Activated CD8-positive, alpha-beta T cell treated with anti-CD3 and anti-CD28 coated beads, Interleukin-2, amount 10 ng/mL, durations not matched to agents 7 days and 5 days (primary cell): ENCODE results near the gene ST14. TPM values are rescaled to one million over a fixed set of nuclear protein-coding genes. Genes with fewer than 3 reads are reported as not detected.
"Not testable (repeated sequence)": the region's sequence is repeated elsewhere in the genome, so short reads cannot be mapped to it uniquely, and the experiment has no call there.

Experiments
- ATAC-seq: fragments of 150-1000 bp; cut with Tn5 transposase; one replicate; pipeline ENCODE4 v1.10.0; 2021; ENCODE audit warnings: moderate library complexity
- CTCF ChIA-PET: fragments of 350-600 bp; sonication (Branson Sonifier 250); formaldehyde crosslinking; loops from one replicate; lab custom pipeline; 2021; ENCODE audit warnings: antibody characterized with exemption; lab: Charles Lee
- POLR2A ChIA-PET: fragments of 350-600 bp; sonication (Branson Sonifier 250); formaldehyde crosslinking; loops from one replicate; lab custom pipeline; 2021; ENCODE audit warnings: antibody characterized with exemption; lab: Charles Lee
- DNase-seq: peaks from one replicate; pipeline ENCODE4 v3.0.0-alpha.2; 2020
- H3K27ac Mint-ChIP-seq: one replicate; pipeline ENCODE4 v1.8.0; 2021; ENCODE audit warnings: mild to moderate bottlenecking, mixed read lengths
- H3K27me3 Mint-ChIP-seq: one replicate; pipeline ENCODE4 v1.8.0; 2021; ENCODE audit warnings: low read depth, mixed read lengths
- H3K36me3 Mint-ChIP-seq: one replicate; pipeline ENCODE4 v1.8.0; 2021; ENCODE audit warnings: low read depth, mixed read lengths
- H3K4me1 Mint-ChIP-seq: one replicate; pipeline ENCODE4 v1.8.0; 2021; ENCODE audit warnings: low read depth, mixed read lengths
- H3K4me3 Mint-ChIP-seq: one replicate; pipeline ENCODE4 v1.8.0; 2021; ENCODE audit warnings: mild to moderate bottlenecking, mixed read lengths
- H3K9me3 Mint-ChIP-seq: one replicate; pipeline ENCODE4 v1.8.0; 2022; ENCODE audit warnings: mixed read lengths; ENCODE audit not compliant: insufficient read depth
- total RNA-seq, 2 experiments: library from RNA; stranded (reverse); gene quantifications; one replicate each; pipeline ENCODE4 v1.2.3, GENCODE V29; 2021

The ST14 gene
- total RNA-seq, 2 experiments from 2014 or later: not detected

DNA sequence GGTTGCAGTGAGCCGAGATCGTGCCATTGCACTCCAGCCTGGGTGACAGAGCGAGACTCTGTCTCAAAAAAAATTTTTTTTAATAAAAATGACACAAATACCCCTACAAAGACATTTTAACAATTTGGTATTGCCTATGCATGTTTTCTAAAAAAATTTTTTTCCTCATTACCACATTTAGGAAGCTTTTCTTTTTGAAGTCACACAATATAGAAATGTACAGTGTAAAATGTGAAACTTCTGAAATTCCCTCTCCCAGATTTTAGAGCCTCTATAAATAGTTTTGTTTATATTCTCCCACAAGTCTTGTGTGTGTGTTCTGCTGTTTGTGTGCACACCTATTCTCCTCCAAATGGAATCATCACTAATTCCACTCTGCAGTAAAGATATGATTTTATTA is 7.6 kb downstream of the ST14 start:
- ATAC-seq: no peak
- peaks cover 32% of the 10 kb centered on the region for H3K27me3 Mint-ChIP-seq
- CTCF ChIA-PET: no interaction called here
- H3K4me3 Mint-ChIP-seq: no peak overlapping the region
- DNase-seq: no peak
- no peaks in the 10 kb centered on the region for H3K9me3 Mint-ChIP-seq
- no peaks in the 10 kb centered on the region for H3K4me1 Mint-ChIP-seq
- H3K36me3 Mint-ChIP-seq: no peaks in the 10 kb centered on the region
- H3K27ac Mint-ChIP-seq: no peak overlapping the region
- POLR2A ChIA-PET: no interaction called here

GRCh38 chr11:130168105-130168504 is 8.5 kb downstream of the ST14 start:
- ATAC-seq (no peak), DNase-seq (no peak)
- peaks cover 26% of the 10 kb centered on the region for H3K27me3 Mint-ChIP-seq
- no peaks in the 10 kb centered on the region for H3K36me3 Mint-ChIP-seq
- H3K4me3 Mint-ChIP-seq: no peak overlapping the region
- H3K27ac Mint-ChIP-seq: no peak overlapping the region
- H3K4me1 Mint-ChIP-seq: no peaks in the 10 kb centered on the region
- H3K9me3 Mint-ChIP-seq: no peaks in the 10 kb centered on the region
- CTCF ChIA-PET: no interaction called here
- POLR2A ChIA-PET: no interaction called here

DNA sequence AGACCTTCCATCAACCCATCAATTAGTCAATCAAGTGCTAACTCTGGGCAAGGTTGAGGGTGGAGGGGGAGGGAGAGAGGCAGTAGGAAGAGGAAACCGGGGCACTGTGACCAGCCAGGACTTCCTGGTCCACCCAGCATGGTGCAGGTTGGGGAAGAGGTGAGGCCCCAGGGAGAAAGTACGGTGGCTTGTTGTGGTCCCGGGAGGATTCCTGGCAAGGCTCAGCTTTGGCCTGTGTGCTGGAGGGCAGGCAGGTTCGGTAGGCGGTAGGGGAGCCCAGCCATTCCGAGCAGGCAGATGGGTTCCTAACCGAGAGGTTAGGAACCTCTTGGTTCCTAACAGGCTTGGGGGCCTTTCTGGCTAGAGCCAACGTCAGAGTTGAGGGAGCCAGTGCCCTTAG is 10.8 kb downstream of the ST14 start:
- POLR2A ChIA-PET: no interaction called here
- Mint-ChIP-seq H3K9me3 (no peaks in the 10 kb centered on the region), H3K4me1 (no peaks in the 10 kb centered on the region), H3K4me3 (no peak overlapping the region), H3K27me3 (peaks cover 23% of the 10 kb centered on the region), H3K27ac (no peak overlapping the region), H3K36me3 (no peaks in the 10 kb centered on the region)
- no peak for ATAC-seq
- CTCF ChIA-PET: no interaction called here
- DNase-seq: no peak

DNA sequence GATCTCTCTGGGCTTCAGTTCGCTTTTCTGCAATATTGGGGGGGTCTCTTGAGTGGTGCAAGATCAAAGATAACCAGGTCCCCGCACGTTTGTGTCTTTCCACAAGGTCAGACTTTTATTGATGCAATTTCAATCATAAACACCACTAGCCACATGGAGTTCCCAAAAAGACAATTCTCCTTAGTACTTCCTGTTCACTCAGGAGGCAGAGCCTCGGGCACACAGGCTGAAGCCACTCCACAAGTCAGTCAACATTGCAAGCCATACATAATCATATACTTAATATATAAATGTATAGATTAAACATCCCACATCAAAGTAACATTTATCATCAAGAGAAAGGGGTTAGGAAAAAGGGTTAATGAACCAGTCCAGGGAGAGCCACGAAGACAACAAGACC is 12.0 kb downstream of the ST14 start:
- no peak for DNase-seq
- ATAC-seq: no peak
- ChIA-PET CTCF (no interaction called here), POLR2A (no interaction called here)
- Mint-ChIP-seq H3K9me3 (no peaks in the 10 kb centered on the region), H3K4me1 (no peaks in the 10 kb centered on the region), H3K4me3 (no peak overlapping the region), H3K27me3 (peaks cover 18% of the 10 kb centered on the region), H3K36me3 (no peaks in the 10 kb centered on the region), H3K27ac (no peak overlapping the region)

GRCh38 chr11:130172001-130172400 is 12.4 kb downstream of the ST14 start:
- CTCF ChIA-PET, POLR2A ChIA-PET, H3K27ac Mint-ChIP-seq, DNase-seq, H3K4me3 Mint-ChIP-seq, H3K36me3 Mint-ChIP-seq, H3K9me3 Mint-ChIP-seq, ATAC-seq, H3K4me1 Mint-ChIP-seq: not testable (repeated sequence)
- H3K27me3 Mint-ChIP-seq: peaks cover 17% of the 10 kb centered on the region

DNA sequence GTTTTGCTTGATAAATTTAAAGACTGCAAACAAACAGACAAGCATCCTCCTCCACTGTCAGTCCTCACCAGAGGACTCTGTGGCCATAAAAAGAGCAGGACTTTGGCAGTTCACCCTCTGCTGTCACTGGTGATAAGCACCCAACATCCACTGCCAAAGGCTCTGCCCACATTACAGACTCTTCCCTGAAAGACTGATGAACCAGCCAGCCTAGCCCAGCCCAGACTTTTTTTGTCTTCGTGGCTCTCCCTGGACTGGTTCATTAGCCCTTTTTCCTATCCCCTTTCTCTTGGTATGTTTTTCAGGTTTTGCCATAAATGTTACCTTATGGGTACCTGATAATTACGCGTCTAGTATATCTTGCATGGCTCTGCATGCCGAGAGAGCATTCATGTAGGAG is 15.1 kb downstream of the ST14 start:
- Mint-ChIP-seq H3K27ac (no peak overlapping the region), H3K4me3 (no peak overlapping the region), H3K4me1 (no peaks in the 10 kb centered on the region), H3K9me3 (no peaks in the 10 kb centered on the region), H3K27me3 (peaks cover 4% of the 10 kb centered on the region), H3K36me3 (no peaks in the 10 kb centered on the region)
- ChIA-PET POLR2A (no interaction called here), CTCF (no interaction called here)
- no peak for ATAC-seq
- no peak for DNase-seq

- DNase-seq: no peak
- H3K27ac Mint-ChIP-seq: no peak overlapping the region
- ATAC-seq: no peak
- H3K9me3 Mint-ChIP-seq: no peaks in the 10 kb centered on the region
- no peaks in the 10 kb centered on the region for H3K4me1 Mint-ChIP-seq
- CTCF ChIA-PET: no interaction called here
- POLR2A ChIA-PET: no interaction called here
- peaks cover 2% of the 10 kb centered on the region for H3K27me3 Mint-ChIP-seq
- H3K36me3 Mint-ChIP-seq: no peaks in the 10 kb centered on the region
- H3K4me3 Mint-ChIP-seq: no peak overlapping the region
Observed at GRCh38 chr11:130175898-130176297, 16.3 kb downstream of the ST14 start.

DNA sequence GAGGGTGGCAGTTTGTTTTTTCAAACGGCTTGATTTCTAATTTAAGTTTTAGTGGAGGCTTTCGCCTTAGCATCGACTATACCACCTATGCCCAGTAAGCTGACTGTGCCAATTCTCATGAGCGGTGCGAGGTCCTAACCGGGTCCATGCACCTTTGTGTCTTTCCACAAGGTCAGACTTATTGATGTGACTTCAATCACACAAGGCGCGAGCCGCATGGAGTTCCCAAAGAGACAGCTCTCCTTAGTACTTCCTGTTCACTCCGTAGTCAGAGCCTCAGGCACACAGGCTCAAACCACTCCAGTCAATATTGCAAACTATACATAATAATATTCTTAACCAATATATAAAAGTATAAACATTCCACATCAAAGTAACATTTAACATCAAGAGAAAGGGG is 18.2 kb downstream of the ST14 start:
- DNase-seq: no peak
- Mint-ChIP-seq H3K4me1 (no peaks in the 10 kb centered on the region), H3K9me3 (no peaks in the 10 kb centered on the region), H3K4me3 (no peak overlapping the region), H3K36me3 (no peaks in the 10 kb centered on the region), H3K27me3 (peaks cover 2% of the 10 kb centered on the region), H3K27ac (no peak overlapping the region)
- ATAC-seq: no peak
- CTCF ChIA-PET: no interaction called here
- POLR2A ChIA-PET: no interaction called here

- DNase-seq: no peak
Observed at GRCh38 chr11:130178441-130179339, 19.1 kb downstream of the ST14 start.

GRCh38 chr11:130179396-130180306 is 20.1 kb downstream of the ST14 start:
- Mint-ChIP-seq H3K27ac (no peak overlapping the region), H3K9me3 (no peaks in the 10 kb centered on the region), H3K27me3 (peaks cover 9% of the 10 kb centered on the region), H3K4me3 (no peak overlapping the region), H3K36me3 (no peaks in the 10 kb centered on the region), H3K4me1 (no peaks in the 10 kb centered on the region)
- ATAC-seq: no peak
- CTCF ChIA-PET: no interaction called here
- no peak for DNase-seq
- POLR2A ChIA-PET: no interaction called here

More at GRCh38 chr11:130178441-130179339, 19.1 kb downstream of the ST14 start:
- H3K4me1 Mint-ChIP-seq: no peaks in the 10 kb centered on the region
- no peak for ATAC-seq
- no peaks in the 10 kb centered on the region for H3K9me3 Mint-ChIP-seq
- POLR2A ChIA-PET: no interaction called here
- H3K27me3 Mint-ChIP-seq: peaks cover 3% of the 10 kb centered on the region
- no peak overlapping the region for H3K4me3 Mint-ChIP-seq
- CTCF ChIA-PET: no interaction called here
- H3K36me3 Mint-ChIP-seq: no peaks in the 10 kb centered on the region
- H3K27ac Mint-ChIP-seq: no peak overlapping the region

DNA sequence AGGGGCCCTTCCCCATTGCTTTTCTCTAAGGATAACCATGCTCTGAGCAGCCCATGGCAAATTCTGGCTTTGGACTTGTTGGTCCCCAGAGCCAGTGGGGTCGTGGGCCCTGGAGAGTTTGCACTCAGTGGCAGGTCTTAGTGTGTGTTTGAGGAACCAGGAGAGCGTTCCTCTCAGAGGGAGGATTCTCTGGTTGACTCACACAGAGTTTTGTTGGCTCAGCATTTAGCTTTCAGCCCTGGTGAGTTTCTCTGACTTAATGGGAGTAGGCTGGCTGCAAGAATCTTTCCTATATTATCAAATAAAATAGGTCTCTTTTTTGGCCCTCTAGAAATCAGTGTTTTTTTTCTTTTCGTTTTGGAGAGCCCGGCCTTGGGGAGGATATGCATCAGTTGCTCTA is 20.9 kb downstream of the ST14 start:
- Mint-ChIP-seq H3K9me3 (no peaks in the 10 kb centered on the region), H3K27me3 (peaks cover 6% of the 10 kb centered on the region), H3K36me3 (no peaks in the 10 kb centered on the region), H3K27ac (no peak overlapping the region), H3K4me1 (no peaks in the 10 kb centered on the region), H3K4me3 (no peak overlapping the region)
- ATAC-seq: no peak
- no peak for DNase-seq
- CTCF ChIA-PET: no interaction called here
- POLR2A ChIA-PET: no interaction called here

GRCh38 chr11:130180896-130181294 is 21.3 kb downstream of the ST14 start:
- no peak for ATAC-seq
- peaks cover 6% of the 10 kb centered on the region for H3K27me3 Mint-ChIP-seq
- H3K36me3 Mint-ChIP-seq: no peaks in the 10 kb centered on the region
- POLR2A ChIA-PET: no interaction called here
- CTCF ChIA-PET: no interaction called here
- H3K9me3 Mint-ChIP-seq: no peaks in the 10 kb centered on the region
- H3K4me1 Mint-ChIP-seq: no peaks in the 10 kb centered on the region
- no peak for DNase-seq
- no peak overlapping the region for H3K4me3 Mint-ChIP-seq
- no peak overlapping the region for H3K27ac Mint-ChIP-seq
